B cell (primary cell): Measurements from ENCODE around the gene KCNJ11. TPM values are rescaled to one million over a fixed set of nuclear protein-coding genes. Genes with fewer than 3 reads are reported as not detected.

Experiments used
- ATAC-seq: fragments of 200-7000 bp; cut with Tn5 transposase; one replicate; pipeline ENCODE4 v1.10.0; 2021; ENCODE audit warnings: low read depth, mild to moderate bottlenecking, moderate number of reproducible peaks, moderate library complexity
- CTCF ChIA-PET: fragments of 350-600 bp; sonication (Branson Sonifier 250); formaldehyde crosslinking; loops from one replicate; lab custom pipeline; 2021; ENCODE audit warnings: antibody characterized with exemption, inconsistent platforms; lab: Charles Lee
- POLR2A ChIA-PET: fragments of 350-600 bp; sonication (Branson Sonifier 250); formaldehyde crosslinking; loops from one replicate; lab custom pipeline; 2021; ENCODE audit warnings: antibody characterized with exemption; lab: Charles Lee
- DNase-seq: peaks from one replicate; pipeline ENCODE4 v3.0.0; 2013
- H2AFZ ChIP-seq: 2 replicates; pipeline ENCODE4 v1.6.1; 2012; ENCODE audit warnings: mild to moderate bottlenecking, low read depth, low read length; ENCODE audit not compliant: insufficient read depth, poor library complexity, severe bottlenecking
- H3K27ac ChIP-seq, 2 donors: 1 replicate in 1 of 2; 2 replicates in 1 of 2; pipeline ENCODE4 v1.5.1; 2012 to 2013; ENCODE audit warnings: low read length in 2 of 2, mild to moderate bottlenecking in 2 of 2, moderate library complexity in 1 of 2
- H3K27me3 ChIP-seq, 4 experiments: fragments of 200-600 bp in 1 of 4; sonication (generic) in 1 of 4; replicated peaks in 1 of 4; 1 replicate in 2 of 4; 2 replicates in 2 of 4; pipeline versions ENCODE4 v1.6.1 to v1.7.0; 2013 to 2016; ENCODE audit warnings: low read length in 3 of 4, mild to moderate bottlenecking in 2 of 4, mixed read lengths in 1 of 4, moderate library complexity in 1 of 4; ENCODE audit not compliant: insufficient read depth in 4 of 4, control insufficient read depth in 3 of 4; ENCODE audit errors: control extremely low read depth in 1 of 4
- H3K36me3 ChIP-seq, 2 experiments: replicated peaks in 1 of 2; 1 replicate in 1 of 2; 2 replicates in 1 of 2; pipeline versions ENCODE4 v1.6.1 to v1.7.1; 2013; ENCODE audit warnings: low read length in 1 of 2; ENCODE audit not compliant: insufficient read depth in 2 of 2, control insufficient read depth in 1 of 2; ENCODE audit errors: control extremely low read depth in 1 of 2, extremely low read depth in 1 of 2
- H3K4me1 ChIP-seq, 2 donors: fragments of 200-600 bp in 1 of 2; sonication (generic) in 1 of 2; 1 replicate in 1 of 2; 2 replicates in 1 of 2; pipeline versions ENCODE4 v1.5.1 to v1.6.1; 2013 to 2017; ENCODE audit warnings: low read length in 2 of 2; ENCODE audit not compliant: control insufficient read depth in 2 of 2, insufficient read depth in 2 of 2
- H3K4me2 ChIP-seq: replicated peaks from 2 replicates; pipeline ENCODE3; 2012; ENCODE audit warnings: mild to moderate bottlenecking, low read depth, low read length; ENCODE audit not compliant: poor library complexity, severe bottlenecking
- H3K4me3 ChIP-seq, 5 experiments: fragments of 200-600 bp in 1 of 5; sonication (generic) in 1 of 5; 1 replicate in 3 of 5; 2 replicates in 2 of 5; pipeline versions ENCODE4 v1.5.1 to v1.7.0; 2011 to 2016; ENCODE audit warnings: low read length in 4 of 5, mild to moderate bottlenecking in 4 of 5, low read depth in 2 of 5, control low read depth in 1 of 5, moderate library complexity in 1 of 5; ENCODE audit not compliant: insufficient read depth in 1 of 5; ENCODE audit errors: control extremely low read depth in 1 of 5, extremely low read depth in 1 of 5
- H3K79me2 ChIP-seq: fragments of 200-600 bp; sonication (generic); one replicate; pipeline ENCODE4 v1.6.0; 2016; ENCODE audit warnings: low read length; ENCODE audit not compliant: control insufficient read depth, insufficient read depth
- H3K9ac ChIP-seq: fragments of 200-600 bp; sonication (generic); 2 replicates; pipeline ENCODE4 v1.6.1; 2017; ENCODE audit warnings: mild to moderate bottlenecking, low read length, moderate library complexity
- H3K9me3 ChIP-seq, 3 donors: one replicate each; pipeline versions ENCODE4 v1.6.1 to v1.7.1; 2013; ENCODE audit warnings: low read length in 2 of 3; ENCODE audit not compliant: control insufficient read depth in 2 of 3, insufficient read depth in 1 of 3; ENCODE audit errors: control extremely low read depth in 1 of 3
- H4K20me1 ChIP-seq: 2 replicates; pipeline ENCODE4 v1.6.0; 2012; ENCODE audit warnings: mild to moderate bottlenecking, low read length; ENCODE audit not compliant: insufficient read depth, control insufficient read depth, poor library complexity, severe bottlenecking
- H3K27ac Mint-ChIP-seq: one replicate; pipeline ENCODE4 v1.8.0; 2021; ENCODE audit warnings: mixed read lengths
- H3K27me3 Mint-ChIP-seq: one replicate; pipeline ENCODE4 v1.8.0; 2021; ENCODE audit warnings: mixed read lengths
- H3K4me1 Mint-ChIP-seq: one replicate; pipeline ENCODE4 v1.8.0; 2021; ENCODE audit warnings: mixed read lengths
- H3K4me3 Mint-ChIP-seq: one replicate; pipeline ENCODE4 v1.8.0; 2021; ENCODE audit warnings: mixed read lengths
- H3K9me3 Mint-ChIP-seq: one replicate; pipeline ENCODE4 v1.8.0; 2022; ENCODE audit warnings: mixed read lengths; ENCODE audit not compliant: insufficient read depth
- CTCF ChIP-seq: fragments of 200-600 bp; IDR thresholded peaks from one replicate; pipeline ENCODE4 v1.8.0; 2022; ENCODE audit warnings: antibody characterized with exemption, mild to moderate bottlenecking
- EZH2 ChIP-seq: IDR thresholded peaks from 2 replicates; pipeline ENCODE4 v1.6.1; 2012; ENCODE audit warnings: borderline replicate concordance, low read depth, mild to moderate bottlenecking, moderate library complexity, low read length; ENCODE audit not compliant: insufficient read depth, poor library complexity, severe bottlenecking
- WGBS: methylation state at CpG from one replicate; pipeline ENCODE4 v1.1.5; 2013; ENCODE audit warnings: missing lambda C conversion rate; ENCODE audit not compliant: insufficient coverage; 5-methylcytosine and 5-hydroxymethylcytosine counted together
- intact Hi-C: fragments of 100-400 bp; cut with micrococcal nuclease; formaldehyde crosslinking; loops from one replicate; pipeline ENCODE4 v1.10.0; 2022
- polyA plus RNA-seq: library from polyadenylated mRNA; depleted of rRNA; stranded (reverse); fragments of >200 nt; gene quantifications from 2 replicates; pipeline ENCODE4 v1.2.3, GENCODE V29; 2012
- total RNA-seq, 2 donors: library from RNA; stranded (reverse); fragments of 120-200 nt in 1 of 2; gene quantifications; 1 replicate in 1 of 2; 2 replicates in 1 of 2; pipeline versions ENCODE4 v1.2.3 to v1.2.4, GENCODE V29; 2013 to 2022

Gene KCNJ11
- total and polyA plus RNA-seq, 2 donors (not counting 1 experiment from before 2014, with no cell fraction given) = 1.4 to 2.1 TPM

- Mint-ChIP-seq H3K4me3 (no peak overlapping the region), H3K27me3 (no peaks in the 10 kb centered on the region), H3K27ac (no peak overlapping the region), H3K4me1 (no peaks in the 10 kb centered on the region), H3K9me3 (no peaks in the 10 kb centered on the region)
- no peaks in the 10 kb centered on the region for H3K27me3 ChIP-seq
- H3K79me2 ChIP-seq = no peaks in the 10 kb centered on the region
- no peaks in the 10 kb centered on the region for H3K9me3 ChIP-seq
- no peak overlapping the region for H3K27ac ChIP-seq
- H4K20me1 ChIP-seq = no peaks in the 10 kb centered on the region
- TF ChIP-seq CTCF = no peak
- TF ChIP-seq EZH2 = no peak
- CTCF ChIA-PET = no interaction called here
- ATAC-seq = no peak
- no peak overlapping the region for H3K4me3 ChIP-seq
- intact Hi-C loops = no loop called here
- POLR2A ChIA-PET = no interaction called here
- no CpG with 5 or more reads among the region's 1 CpG for WGBS
- no peaks in the 10 kb centered on the region for H3K36me3 ChIP-seq
- no peak for DNase-seq
- H3K4me2 ChIP-seq = no peak overlapping the region
- H3K4me1 ChIP-seq = no peaks in the 10 kb centered on the region
- no peak overlapping the region for H3K9ac ChIP-seq
- no peak overlapping the region for H2AFZ ChIP-seq
Measured at GRCh38 chr11:17343907-17344306, 44.6 kb downstream of the KCNJ11 start.

GRCh38 chr11:17343257-17343656 lies 45.2 kb downstream of the KCNJ11 start:
- 100% methylated on average over 1 of the region's 2 CpGs for WGBS
- intact Hi-C loops = no loop called here
- CTCF ChIA-PET = no interaction called here
- Histone ChIP-seq H3K9ac (no peak overlapping the region), H3K36me3 (no peaks in the 10 kb centered on the region), H3K27ac (no peak overlapping the region), H3K4me3 (no peak overlapping the region), H3K79me2 (no peaks in the 10 kb centered on the region), H4K20me1 (no peaks in the 10 kb centered on the region), H2AFZ (no peak overlapping the region), H3K9me3 (no peaks in the 10 kb centered on the region), H3K27me3 (no peaks in the 10 kb centered on the region), H3K4me1 (no peaks in the 10 kb centered on the region), H3K4me2 (no peak overlapping the region)
- no peak for TF ChIP-seq CTCF
- TF ChIP-seq EZH2 = no peak
- no peaks in the 10 kb centered on the region for H3K27me3 Mint-ChIP-seq
- POLR2A ChIA-PET = no interaction called here
- H3K4me1 Mint-ChIP-seq = no peaks in the 10 kb centered on the region
- DNase-seq (no peak), ATAC-seq (no peak)
- no peaks in the 10 kb centered on the region for H3K9me3 Mint-ChIP-seq
- H3K27ac Mint-ChIP-seq = no peak overlapping the region
- H3K4me3 Mint-ChIP-seq = no peak overlapping the region

Other genes with a start within 250 kb of the KCNJ11 start
- gene PIK3C2A, start 180.7 kb downstream of the KCNJ11 start, total RNA-seq = 48.8 and 54.9 TPM in 2 replicates
- 7.0 and 8.8 TPM in 2 replicates for gene PIK3C2A, start 180.7 kb downstream of the KCNJ11 start, polyA plus RNA-seq
- gene NUCB2, start 111.9 kb downstream of the KCNJ11 start, total RNA-seq = 6.8 and 10.5 TPM in 2 replicates
- 1.8 and 6.3 TPM in 2 replicates for gene NUCB2, start 111.9 kb downstream of the KCNJ11 start, polyA plus RNA-seq
- gene NCR3LG1, start 36.9 kb downstream of the KCNJ11 start, total RNA-seq = 0.64 and 0.75 TPM in 2 replicates
- gene NCR3LG1, start 36.9 kb downstream of the KCNJ11 start, polyA plus RNA-seq = 0.12 and 0.29 TPM in 2 replicates
- gene ABCC8, start 88.2 kb upstream of the KCNJ11 start, total RNA-seq = 0.17 and 1.1 TPM in 2 replicates
- gene ABCC8, start 88.2 kb upstream of the KCNJ11 start, polyA plus RNA-seq = 0.03 and 0.22 TPM in 2 replicates
- not detected in 2 replicates for gene USH1C, start 155.8 kb upstream of the KCNJ11 start, total RNA-seq
- gene USH1C, start 155.8 kb upstream of the KCNJ11 start, polyA plus RNA-seq = not detected in 2 replicates
- gene OTOG, start 158.6 kb upstream of the KCNJ11 start, total RNA-seq = not detected in 2 replicates
- gene OTOG, start 158.6 kb upstream of the KCNJ11 start, polyA plus RNA-seq = not detected in 2 replicates